GM21381 (cell line): ENCODE measurements around the gene PIN4.
"Not testable (repeated sequence)": the region's sequence is repeated elsewhere in the genome, so short reads cannot be mapped to it uniquely, and the experiment has no call there.

Experiments
- ATAC-seq: cut with Tn5 transposase; IDR thresholded peaks from one replicate; pipeline ENCODE4 v1.9.1; 2021; ENCODE audit warnings: mild to moderate bottlenecking, moderate library complexity; ENCODE audit not compliant: unreplicated experiment

PIN4 gene

DNA sequence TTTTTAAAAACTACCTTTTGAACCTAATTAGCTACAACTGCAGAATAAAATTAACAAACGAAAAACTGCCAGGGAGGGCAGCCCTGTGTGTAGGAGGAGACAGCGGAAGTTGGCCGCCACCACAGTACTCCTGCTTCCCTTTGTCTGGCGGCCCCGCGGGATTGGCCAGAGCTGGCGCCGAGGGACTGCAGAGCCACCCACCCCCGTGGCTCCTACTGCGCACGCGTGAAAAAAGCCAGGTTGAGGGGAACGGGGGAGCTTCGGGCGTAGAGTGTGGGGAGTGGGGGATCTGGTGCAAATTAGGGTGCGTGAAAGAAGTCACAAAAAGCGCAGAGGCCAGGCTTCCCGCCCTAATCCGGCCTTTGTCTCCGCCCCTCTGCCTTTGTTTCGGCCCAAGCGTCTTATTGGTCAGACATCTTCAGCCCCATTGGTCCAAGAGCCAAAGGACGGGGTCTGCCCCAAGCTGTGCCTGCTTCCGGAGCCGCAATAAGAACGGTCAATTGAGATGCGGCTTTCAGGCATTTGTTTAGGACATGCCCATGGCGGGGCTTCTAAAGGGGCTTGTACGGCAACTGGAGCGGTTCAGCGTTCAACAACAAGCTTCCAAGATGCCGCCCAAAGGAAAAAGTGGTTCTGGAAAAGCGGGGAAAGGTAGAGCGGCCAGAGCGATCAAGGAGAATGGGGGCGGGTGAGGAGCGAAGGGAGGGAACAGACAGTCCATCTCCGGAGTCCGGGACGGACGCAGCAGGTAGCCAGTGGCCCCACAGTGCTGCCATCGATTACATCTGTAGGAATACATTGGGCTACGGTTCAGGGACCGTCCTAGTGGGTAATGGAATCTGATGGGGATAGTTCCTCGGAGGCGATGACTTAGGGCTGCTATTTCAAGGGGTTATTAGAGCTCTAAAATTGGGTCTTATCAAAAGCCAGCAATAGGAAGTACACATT lies at the start of gene PIN4:
Gene PIN4, plus strand, starts transcription at position 580 of the 948 bp plus-strand sequence. Its CDS starts 29 bp downstream, at position 609.
- ATAC-seq = peak; percentile 93

DNA sequence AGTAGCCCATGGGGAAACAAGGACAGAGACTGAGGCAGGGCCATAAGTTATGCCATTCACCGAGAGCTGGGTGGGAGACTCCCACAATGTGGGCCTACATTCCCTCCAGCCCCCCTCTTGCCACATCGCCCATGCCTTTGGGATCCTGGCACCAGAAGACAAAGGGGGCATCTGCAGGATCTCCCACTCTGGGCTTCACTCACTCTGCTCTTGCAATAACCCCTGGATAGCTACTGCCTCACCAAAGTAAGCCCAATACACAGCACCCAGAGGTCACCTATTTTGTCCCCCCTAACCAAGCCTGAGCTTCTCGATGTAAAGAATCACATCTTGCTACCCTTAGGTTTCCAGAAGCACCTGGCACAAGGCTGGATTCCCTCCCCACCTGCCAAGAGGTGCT lies 49.1 kb upstream of the PIN4 start:
- ATAC-seq = no peak

DNA sequence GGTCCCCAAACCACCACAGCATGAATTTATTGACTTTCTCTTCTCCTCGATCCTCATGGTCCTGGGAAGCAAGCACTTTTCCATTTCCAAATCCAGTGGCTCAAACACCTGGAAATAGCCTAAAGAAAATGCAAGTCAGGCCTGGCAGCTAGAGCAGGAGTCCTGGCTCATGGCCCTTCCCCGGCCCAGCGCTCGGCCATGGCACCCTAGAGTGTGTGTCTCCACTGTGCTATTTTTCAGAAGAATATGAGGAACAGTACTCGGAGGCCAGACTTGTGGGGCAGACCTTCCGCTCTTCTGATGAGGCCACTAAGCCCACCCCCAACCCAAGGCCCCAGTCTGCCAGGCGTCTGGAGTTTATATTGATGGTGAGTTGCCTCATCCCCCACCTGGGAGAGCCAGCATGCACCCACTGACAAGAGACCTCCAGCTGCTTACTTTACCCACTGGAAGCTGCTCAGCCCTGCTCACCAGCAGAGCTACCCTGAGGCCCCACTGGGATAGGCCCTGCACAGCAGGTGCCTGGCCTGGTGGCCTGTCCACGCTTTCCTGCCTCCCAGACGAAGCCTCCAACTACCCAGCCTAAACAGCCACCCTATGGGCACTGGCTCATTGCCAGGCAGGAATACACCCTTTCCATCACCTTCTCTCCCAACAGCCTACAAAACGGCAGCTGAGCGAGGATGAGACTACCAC lies 47.6 kb upstream of the PIN4 start:
- ATAC-seq = no peak

DNA sequence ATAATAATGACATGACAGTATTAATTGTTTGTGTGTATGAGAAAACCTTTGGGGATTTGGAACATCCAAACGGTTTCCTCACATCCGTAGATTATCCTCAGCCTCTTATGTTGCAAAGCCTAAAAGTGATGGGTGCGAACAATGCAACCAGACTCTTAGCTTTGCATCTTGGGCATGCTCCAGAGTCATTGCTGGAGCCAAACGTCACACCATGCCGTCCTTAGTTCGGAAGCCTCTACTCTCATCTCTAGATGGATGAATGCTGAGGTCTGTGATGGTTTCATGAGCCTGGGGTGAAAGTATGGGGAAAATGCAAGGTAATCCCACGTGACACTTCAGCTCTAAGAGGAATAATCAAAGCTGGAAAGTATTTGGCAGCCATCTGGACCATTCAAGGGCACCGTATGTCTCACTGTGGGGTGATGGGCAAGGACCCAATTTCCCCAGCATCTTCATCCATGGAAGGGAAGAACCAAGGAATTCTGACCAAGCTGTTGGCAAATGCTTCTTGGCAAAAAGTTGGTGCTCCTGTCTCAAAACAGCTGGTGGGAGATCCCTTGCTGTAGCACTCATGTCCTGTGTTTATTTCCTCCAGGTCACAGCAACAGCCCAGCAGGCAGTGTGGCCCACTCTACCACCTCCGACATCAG lies 43.6 kb upstream of the PIN4 start:
- no peak for ATAC-seq

DNA sequence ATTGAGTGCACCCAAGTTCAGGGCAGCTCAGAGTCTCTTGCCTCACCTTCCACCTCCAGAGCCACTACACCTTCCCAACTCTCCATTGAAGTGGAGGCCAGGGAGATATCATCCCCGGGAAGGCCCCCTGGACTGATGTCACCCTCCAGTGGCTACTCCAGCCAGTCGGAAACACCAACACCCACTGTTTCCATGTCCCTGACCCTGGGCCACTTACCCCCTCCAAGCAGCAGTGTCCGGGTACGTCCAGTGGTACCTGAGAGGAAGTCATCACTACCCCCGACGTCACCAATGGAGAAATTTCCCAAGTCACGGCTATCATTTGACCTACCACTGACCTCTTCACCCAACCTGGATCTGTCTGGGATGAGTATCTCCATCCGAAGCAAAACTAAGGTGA lies 42.0 kb upstream of the PIN4 start:
- no peak for ATAC-seq

DNA sequence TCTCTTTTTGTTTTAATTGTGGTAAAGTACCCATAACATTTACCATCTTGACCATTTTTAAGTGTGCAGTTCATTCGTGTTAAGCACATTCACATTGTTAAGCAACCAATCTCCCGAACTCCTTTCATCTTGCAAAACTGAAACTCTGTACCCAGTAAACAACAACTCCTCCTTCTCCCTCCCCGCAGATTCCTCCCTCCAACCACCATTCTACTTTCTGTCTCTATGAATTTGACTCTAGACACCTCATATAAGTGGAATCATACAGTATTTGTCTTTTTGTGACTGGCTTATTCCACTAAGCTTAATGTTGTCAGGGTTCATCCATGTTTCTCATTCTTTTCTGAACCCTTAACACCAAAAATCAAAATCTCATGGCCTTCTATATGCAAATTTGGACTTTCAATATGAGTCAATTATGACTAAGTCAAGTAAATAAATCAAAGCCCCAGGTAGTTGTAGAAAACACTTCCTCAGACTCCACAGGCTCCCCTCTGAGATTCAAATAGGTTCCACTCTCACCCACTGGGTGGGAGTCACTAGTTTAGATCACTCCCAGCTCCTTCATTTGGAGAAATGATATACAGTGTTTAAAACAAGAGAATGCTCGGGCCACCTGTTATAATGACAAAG lies 40.1 kb upstream of the PIN4 start:
- ATAC-seq = no peak

DNA sequence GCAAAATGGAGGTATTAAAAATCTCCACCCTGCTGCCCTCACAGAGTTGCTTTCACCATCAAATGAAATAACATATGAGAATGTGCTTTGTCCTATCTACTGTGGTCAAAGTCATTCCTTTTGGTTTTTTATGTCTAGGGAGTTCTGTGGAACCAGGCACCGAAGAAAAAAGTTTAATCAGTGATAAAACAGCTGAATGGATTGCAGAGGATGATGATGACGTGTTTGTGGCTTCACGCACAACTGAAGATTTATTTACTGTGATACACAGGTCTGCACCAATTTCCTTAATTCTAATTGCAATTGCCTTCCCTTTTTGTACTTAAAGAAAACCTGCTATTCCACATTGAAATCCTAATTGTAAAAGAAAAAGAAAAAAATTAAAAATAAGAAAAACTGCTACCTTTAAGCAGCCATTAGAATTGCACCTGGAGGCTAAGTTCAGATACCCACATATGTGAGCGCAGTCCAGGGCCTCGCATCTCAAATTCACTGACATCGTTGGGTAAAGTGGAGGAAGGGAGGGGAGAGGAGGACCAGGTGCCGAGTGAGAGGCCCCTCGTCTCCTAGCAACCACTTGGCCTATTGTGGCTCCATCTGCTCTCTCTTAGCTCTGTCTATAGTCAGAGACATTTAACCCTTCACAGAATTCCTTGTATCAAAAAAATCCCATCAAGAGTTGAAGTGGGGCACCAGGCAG lies 39.3 kb upstream of the PIN4 start:
- ATAC-seq = no peak

DNA sequence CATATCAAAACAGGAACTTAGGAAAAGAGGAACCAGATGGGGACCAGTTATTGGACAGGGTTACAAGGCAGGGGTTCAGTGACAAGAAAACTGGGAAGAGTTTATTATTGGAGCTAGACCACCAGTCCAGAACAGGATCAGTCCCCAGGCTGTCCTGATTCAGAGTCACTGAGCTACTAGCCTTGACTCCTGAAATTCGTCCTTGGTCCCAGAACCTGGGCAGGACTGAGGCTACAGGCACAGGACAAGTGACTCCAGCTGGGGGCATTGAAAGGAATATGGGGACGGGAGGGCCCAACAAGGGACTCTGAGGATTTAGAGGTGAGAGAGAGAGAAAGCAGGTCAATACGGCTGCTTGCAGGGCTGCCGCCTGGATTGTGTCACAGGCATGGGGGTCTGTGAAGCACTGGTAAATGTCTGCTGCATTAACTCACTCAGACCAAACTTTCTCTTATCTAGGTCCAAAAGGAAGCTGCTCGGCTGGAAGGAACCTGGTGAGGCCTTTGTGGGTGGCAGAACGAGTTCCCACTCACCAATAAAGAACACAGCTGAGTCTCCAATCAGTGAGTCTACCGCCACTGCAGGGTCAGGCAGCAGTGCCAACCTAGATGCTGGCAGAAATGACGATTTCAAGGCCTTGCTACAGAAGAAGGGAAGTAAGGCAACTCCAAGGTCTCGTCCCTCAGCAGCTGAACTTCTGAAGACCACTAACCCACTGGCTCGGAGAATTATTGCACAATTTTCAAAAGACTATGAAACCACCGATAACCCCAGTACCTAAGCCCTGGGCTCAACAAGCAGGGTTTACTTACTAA lies 38.6 kb upstream of the PIN4 start:
- ATAC-seq = no peak

DNA sequence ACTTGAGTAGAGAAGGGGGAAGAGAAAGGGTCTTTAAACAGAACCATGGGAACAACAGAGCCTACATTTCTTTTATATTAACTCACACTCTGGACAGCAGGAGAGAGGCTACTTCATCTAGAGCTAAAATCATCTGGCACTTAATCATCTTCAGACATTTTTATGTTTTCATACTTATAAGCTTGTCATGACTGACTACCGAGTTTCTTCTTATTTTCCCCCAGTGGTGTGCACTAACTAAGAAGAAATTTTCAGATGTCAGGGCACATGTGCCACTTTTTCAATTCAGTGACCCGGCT lies 38.0 kb upstream of the PIN4 start:
- no peak for ATAC-seq

DNA sequence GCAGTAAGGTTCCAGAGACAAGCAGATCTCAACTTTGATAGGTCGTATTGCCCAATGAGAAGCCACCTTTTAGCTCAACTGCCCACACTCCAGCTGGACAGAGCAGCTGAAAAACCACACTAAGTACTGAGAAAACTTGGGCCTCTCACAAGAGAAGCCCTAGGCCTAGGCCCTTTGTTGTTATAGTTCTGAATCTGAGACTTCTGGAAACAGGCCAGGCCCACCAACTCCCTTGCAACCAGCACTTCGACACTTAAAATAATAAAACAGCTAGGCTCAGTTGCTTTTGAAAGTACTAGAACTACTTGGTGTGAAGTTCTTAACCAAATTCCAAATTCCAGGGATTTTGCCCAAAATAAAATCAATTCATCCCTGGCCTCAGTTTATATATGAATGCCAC lies 36.4 kb upstream of the PIN4 start:
- no peak for ATAC-seq

DNA sequence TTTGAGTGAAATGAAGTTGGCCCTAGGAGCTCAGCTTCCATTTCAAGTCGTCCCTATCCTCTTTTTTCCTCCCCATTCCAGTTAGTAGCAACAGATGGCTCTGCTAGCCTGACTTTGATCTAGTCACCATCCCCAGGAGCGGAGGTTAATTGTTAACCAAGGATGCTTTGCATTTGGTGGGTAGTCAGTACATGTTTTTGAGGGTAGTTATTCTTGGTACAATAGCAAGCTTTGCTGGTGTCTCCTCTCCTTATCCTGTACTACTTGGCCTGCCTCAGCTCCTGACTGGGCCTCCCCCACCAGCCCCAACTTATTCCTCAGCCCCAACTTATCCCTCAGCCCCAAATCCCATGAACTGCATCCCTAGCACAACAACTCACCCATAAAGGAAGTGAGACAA lies 35.0 kb upstream of the PIN4 start:
- no peak for ATAC-seq

DNA sequence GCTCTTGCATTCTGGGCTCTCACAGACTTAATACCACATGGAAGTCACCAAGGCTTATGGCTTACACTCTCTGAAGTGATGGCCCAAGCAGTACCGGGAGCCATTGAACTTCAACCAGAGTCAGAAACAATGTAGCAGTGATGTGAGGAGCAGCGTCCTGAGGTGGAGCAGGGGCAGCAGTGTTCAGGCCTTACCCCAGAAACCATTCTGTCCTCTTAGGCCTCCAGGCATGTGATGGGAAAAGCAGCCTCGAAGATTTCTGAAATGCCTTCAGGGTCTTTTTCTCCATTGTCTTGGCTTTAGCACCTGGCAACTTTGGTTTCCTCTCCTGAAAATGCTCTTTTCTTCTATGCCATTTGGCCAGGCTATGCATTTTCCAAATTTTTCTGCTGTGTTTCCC lies 22.8 kb upstream of the PIN4 start:
- ATAC-seq = no peak

DNA sequence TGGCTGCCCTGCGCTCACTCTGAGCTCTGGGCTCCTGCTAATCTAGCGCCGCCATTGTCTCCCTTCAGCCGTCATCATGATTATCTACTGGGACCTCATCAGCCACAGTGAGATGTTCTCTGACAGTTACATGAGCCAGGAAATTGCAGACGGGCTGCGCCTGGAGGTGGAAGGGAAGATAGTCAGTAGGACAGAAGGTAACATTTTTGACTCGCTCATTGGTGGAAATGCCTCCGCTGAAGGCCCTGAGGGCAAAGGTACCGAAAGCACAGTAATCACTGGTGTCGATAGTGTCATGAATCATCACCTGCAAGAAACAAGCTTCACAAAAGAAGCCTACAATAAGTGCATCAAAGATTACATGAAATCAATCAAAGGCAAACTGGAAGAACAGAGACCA lies 21.8 kb upstream of the PIN4 start:
- ATAC-seq = no peak

DNA sequence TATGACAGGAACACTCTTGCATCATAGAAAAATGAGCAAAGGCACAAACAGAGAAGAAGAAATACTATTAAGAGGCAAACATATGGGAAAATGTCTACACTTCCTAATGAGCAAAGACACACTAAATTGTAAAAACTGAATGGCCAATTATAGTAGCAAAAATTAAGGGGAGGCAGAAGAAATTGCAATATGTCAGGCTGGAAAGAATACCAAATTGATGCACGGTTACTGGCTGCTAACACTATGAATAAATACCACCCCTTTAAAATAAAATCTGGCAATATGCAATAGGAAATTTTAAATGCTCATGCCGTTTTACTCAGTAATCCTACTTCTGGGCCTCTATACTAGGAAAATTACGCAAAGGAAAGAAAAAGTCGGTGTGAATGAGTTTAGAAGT lies 16.0 kb upstream of the PIN4 start:
- ATAC-seq = no peak

DNA sequence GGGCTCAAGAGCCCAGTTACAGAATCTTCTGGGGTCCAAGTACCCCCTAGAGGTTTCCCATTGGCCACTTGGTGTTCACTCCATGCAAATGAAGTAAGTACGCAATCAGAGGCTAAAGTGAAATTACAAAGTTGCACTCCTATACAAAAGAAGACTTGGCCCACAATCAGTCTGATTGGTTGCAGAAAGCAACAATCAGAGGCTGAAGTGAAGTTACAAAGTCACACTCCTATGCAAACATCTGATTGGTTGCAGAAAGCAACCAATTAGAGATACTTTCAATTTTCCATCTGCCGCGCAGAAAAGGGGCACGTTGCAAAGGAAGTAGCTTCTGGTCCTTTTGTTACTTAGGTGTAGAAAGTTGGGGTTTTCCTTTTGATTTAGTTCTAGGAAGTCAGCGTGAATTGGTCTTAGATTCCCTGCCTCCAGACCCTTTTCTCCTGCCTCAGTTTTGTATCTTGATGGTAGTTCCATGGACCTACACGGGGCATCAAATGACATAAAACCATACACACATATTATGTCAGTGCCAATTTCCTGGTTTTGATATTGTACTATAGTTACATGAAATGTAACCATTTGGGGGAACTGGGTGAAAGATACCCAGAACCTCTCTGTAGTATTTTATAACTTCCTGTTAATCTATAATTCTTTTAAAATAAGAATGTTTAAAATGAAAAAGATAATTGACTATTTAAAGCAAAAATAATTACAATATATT lies 12.4 kb upstream of the PIN4 start:
- no peak for ATAC-seq

DNA sequence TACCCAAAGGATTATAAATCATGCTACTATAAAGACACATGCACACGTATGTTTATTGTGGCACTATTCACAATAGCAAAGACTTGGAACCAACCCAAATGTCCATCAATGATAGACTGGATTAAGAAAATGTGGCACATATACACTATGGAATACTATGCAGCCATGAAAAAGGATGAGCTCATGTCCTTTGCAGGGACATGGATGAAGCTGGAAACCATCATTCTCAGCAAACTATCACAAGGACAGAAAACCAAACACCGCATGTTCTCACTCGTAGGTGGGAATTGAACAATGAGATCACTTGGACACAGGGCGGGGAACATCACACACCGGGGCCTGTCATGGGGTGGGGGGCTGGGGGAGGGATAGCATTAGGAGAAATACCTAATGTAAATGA lies 5.3 kb upstream of the PIN4 start:
- ATAC-seq = not testable (repeated sequence)

DNA sequence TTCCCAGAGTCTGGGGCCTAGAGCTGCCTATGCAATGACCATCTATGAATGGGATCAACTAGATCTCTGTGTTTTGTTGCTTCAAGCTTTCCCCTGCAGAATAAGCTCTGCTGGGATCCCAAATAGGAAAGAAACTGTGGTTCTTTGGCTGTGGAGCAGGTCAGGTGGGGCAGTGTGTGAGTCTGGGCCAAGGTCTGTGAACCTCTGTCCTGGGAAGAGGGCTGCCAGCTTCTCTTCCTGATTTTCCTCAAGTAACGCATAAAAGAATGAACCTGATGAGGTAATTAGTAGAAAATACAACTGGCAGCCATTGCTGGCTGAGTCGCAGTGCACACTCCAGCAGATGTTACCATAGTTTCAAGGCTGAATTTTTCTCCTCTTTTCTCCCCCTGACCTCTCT lies 4.6 kb upstream of the PIN4 start:
- ATAC-seq = no peak

DNA sequence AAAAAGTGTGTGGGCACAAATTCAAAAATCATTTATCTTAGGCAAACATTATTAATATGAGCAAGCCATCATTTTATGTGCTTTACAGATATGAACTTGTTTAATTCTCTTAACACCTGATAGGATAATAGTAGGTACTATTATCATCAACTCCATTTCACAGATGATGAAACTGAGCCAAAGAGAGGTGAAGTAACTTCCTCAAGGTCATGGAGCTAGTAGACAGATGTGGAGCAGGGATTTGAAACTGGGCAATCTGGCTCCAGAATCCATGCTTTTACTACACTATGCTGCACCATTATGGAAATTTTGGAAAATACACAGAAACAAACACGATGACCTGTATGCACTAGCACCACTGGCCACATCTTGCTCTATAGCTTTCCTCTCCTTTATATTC lies 1.0 kb upstream of the PIN4 start:
- no peak for ATAC-seq

DNA sequence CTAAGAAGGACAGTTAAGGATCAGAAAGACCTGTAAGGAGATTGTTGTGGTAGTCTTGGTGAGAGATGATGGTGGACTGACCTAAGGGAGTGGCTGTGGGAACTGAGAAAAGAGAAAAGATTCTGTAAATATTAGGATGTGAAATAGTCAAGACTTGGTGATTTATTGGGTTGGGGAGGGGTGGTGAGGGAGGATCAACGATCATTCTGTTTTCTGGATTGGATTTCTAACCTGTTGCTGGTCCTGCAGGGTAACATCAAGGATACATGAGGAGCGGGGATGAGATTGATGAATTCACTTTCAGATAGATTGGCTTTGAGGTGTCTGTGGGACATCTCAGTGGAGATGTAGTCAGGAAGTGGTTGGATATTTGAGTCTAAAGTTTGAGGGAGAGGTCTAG lies 1.4 kb downstream of the PIN4 start:
- no peak for ATAC-seq
